Measurements from ENCODE around the gene DNPH1.

DNPH1 gene

GRCh38 chr6:43228951-43229802, at the start of gene DNPH1:
Gene DNPH1 (minus strand): TSS chr6:43229481. CDS start chr6:43229456, 25 bp downstream.
- DNase-seq: peak; percentile 89

GRCh38 chr6:43278524-43279078, 49.3 kb upstream of the DNPH1 start:
- DNase-seq: no peak

DNA sequence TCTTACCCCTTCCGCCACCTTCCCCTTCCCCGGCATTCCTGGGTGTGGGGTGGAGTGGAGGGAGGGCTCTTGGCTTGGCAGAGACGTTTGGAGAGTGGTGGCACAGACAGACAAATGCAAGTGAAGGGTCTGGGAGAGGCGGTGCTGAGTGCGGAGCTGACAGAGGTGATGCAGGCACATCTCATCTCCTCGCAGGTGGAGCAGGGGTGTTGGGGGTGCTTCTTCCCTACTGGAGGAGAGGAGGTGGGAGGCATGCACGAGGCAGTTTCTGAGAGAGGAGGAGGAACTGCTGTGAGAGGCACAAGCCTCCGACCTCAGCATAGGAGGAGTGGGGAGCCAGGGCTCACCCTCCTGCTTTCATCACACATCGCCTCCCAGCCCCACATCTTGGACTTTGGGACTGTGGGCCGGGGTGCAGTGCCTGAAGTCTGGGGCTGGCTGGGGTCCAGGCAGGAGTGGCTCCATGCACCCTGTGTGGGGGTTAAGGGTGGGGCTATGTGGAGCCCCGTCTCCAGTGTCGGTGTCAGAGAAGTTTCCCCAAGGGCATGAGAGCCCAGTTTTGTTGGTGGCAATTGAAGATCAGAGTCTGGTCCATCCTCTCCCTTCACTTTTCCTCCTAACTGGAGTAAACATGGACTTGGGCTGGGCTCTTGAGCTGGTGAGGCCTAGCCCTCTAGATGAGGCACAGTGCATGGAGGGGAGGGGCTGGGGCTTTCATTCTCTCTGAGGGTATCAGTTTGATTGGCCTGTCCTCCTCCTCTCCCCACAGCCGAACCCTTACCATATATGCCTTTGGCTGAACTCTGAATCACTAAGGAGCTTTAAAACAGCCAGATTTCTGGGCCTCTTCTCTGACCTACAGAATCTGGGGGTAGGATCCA, 48.6 kb upstream of the DNPH1 start:
- no peak for DNase-seq

DNA sequence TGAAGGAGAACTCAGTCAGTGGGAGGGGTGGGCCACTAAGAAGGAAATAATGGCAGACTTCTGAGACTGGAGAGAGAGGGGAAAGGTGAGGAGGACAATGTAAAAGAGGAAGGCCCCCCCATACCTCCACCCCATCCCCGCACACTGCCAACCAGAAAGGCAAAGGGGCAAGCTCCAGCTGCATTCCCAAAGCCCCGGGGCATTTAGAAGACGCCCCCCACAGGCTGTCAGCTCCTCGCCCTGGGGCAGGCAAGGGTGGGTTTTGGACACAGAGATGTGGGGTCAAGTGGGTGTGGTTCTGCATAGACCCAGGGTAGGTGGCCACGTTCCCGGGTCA, 48.0 kb upstream of the DNPH1 start:
- no peak for DNase-seq

- DNase-seq: no peak
Observed at GRCh38 chr6:43276577-43277305, 47.5 kb upstream of the DNPH1 start.

DNA sequence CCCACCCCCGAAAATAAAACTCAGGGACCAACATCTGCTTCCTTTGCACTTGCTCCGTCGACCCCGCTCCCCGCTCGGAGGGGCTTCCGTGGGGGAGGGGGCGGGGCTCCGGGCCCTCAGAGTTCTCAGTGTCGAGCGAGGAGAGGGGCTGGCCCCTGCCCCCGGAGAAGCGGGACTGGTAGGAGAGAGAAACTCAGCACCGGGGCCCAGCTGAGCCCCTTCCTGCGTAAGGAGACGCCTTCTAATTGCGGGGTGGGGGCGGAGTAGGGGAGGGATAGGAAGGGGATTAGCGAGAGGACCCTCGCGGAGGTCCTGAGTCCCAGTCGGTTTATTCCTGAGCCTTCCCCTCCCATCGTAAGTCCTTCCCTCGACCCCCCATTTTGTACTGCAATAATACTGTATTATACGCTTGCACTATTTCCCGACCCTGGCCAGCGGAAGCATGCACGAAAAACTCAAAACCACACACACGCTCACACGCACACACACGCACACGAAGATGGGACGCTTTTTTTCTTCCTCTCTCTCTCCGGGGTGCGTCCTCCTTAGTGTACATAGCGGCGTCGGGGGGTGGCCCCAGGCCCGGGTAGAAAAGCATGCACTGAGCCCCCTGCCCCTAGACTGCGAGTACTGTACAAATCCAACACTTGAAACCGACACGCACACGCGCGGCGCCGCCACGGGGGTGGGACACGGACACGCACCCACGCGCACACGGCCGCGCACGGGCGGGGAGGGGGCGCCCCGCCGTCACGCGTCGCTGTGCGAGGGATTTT, 46.7 kb upstream of the DNPH1 start:
- DNase-seq: no peak

DNA sequence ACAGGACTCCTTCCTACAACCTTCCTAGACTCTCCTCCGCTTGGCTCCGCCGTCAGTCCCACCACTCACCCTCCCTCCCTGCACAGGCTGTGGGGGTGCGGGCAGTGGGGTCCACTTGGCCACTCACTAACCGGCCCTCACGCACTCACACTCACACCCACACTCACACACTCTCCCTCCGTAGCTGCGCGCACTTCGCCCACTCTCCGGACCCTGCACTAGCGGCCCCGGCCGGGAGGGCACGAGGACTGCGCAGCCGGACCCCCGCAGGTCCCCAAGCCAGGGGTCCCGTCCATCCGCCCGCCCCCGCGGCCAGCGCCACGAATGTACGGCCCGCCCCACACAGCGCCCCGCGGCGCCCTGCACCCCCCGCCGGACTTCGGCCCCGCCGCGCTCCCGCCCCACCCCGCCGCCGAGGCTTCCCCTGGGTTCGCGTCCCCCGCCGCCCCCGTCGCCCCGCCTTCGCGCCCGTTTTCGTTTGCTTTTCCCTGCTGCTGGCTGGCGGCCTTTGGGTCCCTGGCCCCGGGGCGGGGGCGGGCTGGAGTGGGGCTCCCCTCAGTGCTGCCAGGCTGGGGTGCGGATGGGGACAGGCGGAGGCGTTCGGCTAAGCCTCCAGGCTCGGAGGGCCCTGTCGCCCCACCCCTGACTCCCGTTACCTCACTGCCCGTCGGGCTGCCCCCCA, 45.8 kb upstream of the DNPH1 start:
- no peak for DNase-seq

DNA sequence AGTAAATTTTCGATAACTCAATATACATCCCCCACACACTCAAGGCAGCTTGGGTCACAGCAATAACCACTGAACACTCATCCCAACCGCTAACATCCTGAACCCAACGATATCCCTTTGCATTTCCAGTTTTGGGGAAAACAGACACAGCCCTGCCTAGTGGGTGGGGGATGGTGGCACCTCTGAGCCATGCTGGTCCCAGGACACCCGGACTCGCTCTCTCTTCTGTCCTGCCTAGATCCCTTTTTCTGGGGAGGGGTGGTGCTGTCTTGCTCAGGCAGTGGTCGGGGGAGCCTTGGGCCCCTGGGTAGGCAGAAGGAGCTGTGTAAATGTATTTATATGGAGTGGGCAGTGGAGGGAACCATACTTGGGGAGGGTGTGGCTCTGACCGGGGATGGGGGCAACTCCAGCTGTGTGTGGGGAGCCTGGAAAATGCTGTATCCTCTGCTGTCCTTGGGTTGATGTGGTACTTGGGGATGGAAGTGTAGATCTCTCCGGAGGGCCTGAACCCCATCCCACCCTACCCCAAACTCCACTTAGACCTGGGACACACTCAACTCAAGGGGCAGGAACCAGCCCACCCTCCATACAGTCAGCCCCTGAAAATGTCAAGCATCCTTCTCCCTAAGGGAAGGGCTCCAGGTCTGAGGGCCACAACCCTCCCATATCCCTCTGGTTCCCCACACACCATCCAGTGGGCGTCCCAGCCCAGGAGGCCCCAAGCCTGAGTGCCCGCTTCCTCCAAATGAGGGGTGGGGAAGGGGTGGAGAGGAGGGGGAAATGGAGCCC, 45.0 kb upstream of the DNPH1 start:
- no peak for DNase-seq

GRCh38 chr6:43273707-43274106, 44.4 kb upstream of the DNPH1 start:
- DNase-seq: no peak

- no peak for DNase-seq
Observed at GRCh38 chr6:43271944-43272343, 42.7 kb upstream of the DNPH1 start.

- DNase-seq: no peak
Observed at GRCh38 chr6:43271103-43271815, 42.0 kb upstream of the DNPH1 start.

- peak; percentile 48 for DNase-seq
Observed at GRCh38 chr6:43269273-43270007, 40.2 kb upstream of the DNPH1 start.

GRCh38 chr6:43268782-43269272, 39.5 kb upstream of the DNPH1 start:
- DNase-seq: peak; percentile 36

DNA sequence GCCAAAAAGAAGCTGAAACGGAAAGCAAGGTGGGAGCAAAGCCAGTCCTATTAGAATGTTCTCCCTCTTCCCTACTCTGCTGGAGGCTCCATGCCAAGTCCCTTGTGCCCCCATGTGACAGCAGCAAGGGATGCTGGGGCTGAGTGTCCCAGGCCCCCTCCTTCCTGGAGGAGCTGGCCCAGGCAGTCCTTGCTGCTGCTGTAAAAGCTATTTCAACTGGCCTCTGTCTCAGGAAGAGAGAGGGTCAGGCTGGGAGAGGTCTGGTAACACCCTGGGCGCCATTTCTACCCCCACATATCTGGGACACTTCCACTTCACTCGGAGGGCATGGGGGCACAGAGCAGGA, 39.0 kb upstream of the DNPH1 start:
- DNase-seq: peak; percentile 36

- no peak for DNase-seq
Observed at GRCh38 chr6:43267619-43268354, 38.5 kb upstream of the DNPH1 start.

GRCh38 chr6:43265564-43265963, 36.3 kb upstream of the DNPH1 start:
- no peak for DNase-seq

GRCh38 chr6:43264599-43265145, 35.4 kb upstream of the DNPH1 start:
- no peak for DNase-seq
